K562 (cell line): Measurements from ENCODE around the gene DNAJB14. TPM values are rescaled to one million over a fixed set of nuclear protein-coding genes. Genes with fewer than 3 reads are reported as not detected.

ENCODE experiments used
- ATAC-seq: fragments of 200-7000 bp; cut with Tn5 transposase; 3 replicates; pipeline ENCODE4 v1.9.1; 2020; ENCODE audit warnings: moderate library complexity
- BruUV-seq: library from RNA; stranded (reverse); fragments of 400-500 nt; replicated peaks from 2 replicates; lab custom pipeline; 2021; lab: Mats Ljungman, UMichigan
- CTCF ChIA-PET: fragments of 300-600 bp; formaldehyde crosslinking; extraction: SDS; loops from one replicate; lab custom pipeline; 2021; ENCODE audit warnings: low intra/inter-chr PET ratio; lab: Yijun Ruan, JAX
- POLR2A ChIA-PET: fragments of 300-600, 350-650 bp; sonication (Branson Sonifier 250); formaldehyde crosslinking; extraction: SDS; loops from one replicate; lab custom pipeline; 2021; ENCODE audit warnings: antibody characterized with exemption, inconsistent platforms; lab: Yijun Ruan, JAX
- DNase-seq, 4 experiments: peaks; one replicate each; pipeline versions ENCODE4 v3.0.0 to v3.0.0-alpha.2; 2011 to 2018; ENCODE audit warnings: low spot score in 3 of 4, mixed read lengths in 3 of 4; ENCODE audit errors: extremely low read depth in 1 of 4
- FAIRE-seq: peaks from 2 replicates; lab custom pipeline; 2011; peaks lifted over from hg19 to GRCh38; lab: Jason Lieb, UNC
- H2AFZ ChIP-seq: 2 replicates; pipeline ENCODE4 v1.6.0; 2011; ENCODE audit warnings: low read depth, low read length, control low read depth, inconsistent platforms
- H3K27ac ChIP-seq: fragments of 200-600 bp; 3 replicates; pipeline ENCODE4 v1.8.0; 2011; ENCODE audit warnings: low read depth, mild to moderate bottlenecking, control low read depth, inconsistent platforms, low read length, moderate library complexity, mixed read lengths; ENCODE audit errors: extremely low read depth
- H3K27me3 ChIP-seq, 2 experiments: fragments of 300-600 bp in 1 of 2; 2 replicates in 1 of 2; 3 replicates in 1 of 2; pipeline versions ENCODE4 v1.6.0 to v1.8.0; 2011; ENCODE audit warnings: inconsistent platforms in 2 of 2, low read length in 2 of 2, mild to moderate bottlenecking in 1 of 2, mixed read lengths in 1 of 2, moderate library complexity in 1 of 2; ENCODE audit not compliant: control insufficient read depth in 2 of 2, insufficient read depth in 2 of 2
- H3K36me3 ChIP-seq: fragments of 300-600 bp; 3 replicates; pipeline ENCODE4 v1.8.0; 2011; ENCODE audit warnings: mild to moderate bottlenecking, low read length, inconsistent platforms; ENCODE audit not compliant: control insufficient read depth, insufficient read depth
- H3K4me1 ChIP-seq, 2 experiments: fragments of 200-600 bp in 1 of 2; replicated peaks in 1 of 2; 2 replicates in 1 of 2; 3 replicates in 1 of 2; pipeline versions ENCODE4 v1.5.1 to v1.8.0; 2011; ENCODE audit warnings: inconsistent platforms in 2 of 2, low read length in 2 of 2, mild to moderate bottlenecking in 1 of 2, mixed read lengths in 1 of 2, moderate library complexity in 1 of 2; ENCODE audit not compliant: control insufficient read depth in 2 of 2, insufficient read depth in 2 of 2
- H3K4me2 ChIP-seq: 2 replicates; pipeline ENCODE4 v1.6.1; 2011; ENCODE audit warnings: low read length, control low read depth, inconsistent platforms, mixed read lengths; ENCODE audit not compliant: insufficient read depth
- H3K4me3 ChIP-seq: fragments of 200-600 bp; sonication (generic), shearing (Covaris generic); 2 replicates; pipeline ENCODE4 v1.5.1; 2016; ENCODE audit warnings: control low read depth, inconsistent platforms
- H3K79me2 ChIP-seq: fragments of 200-600 bp; 3 replicates; pipeline ENCODE4 v1.8.0; 2011; ENCODE audit warnings: low read length, inconsistent platforms; ENCODE audit not compliant: control insufficient read depth, insufficient read depth
- H3K9ac ChIP-seq, 2 experiments: 2 replicates each; pipeline versions ENCODE4 v1.6.0 to v1.6.1; 2011; ENCODE audit warnings: low read depth in 2 of 2, low read length in 2 of 2, control low read depth in 1 of 2, inconsistent platforms in 1 of 2, mild to moderate bottlenecking in 1 of 2, mixed read lengths in 1 of 2; ENCODE audit not compliant: insufficient read depth in 1 of 2
- H3K9me1 ChIP-seq: one replicate; pipeline ENCODE4 v1.6.0; 2011; ENCODE audit warnings: inconsistent platforms, mild to moderate bottlenecking, low read length, moderate library complexity; ENCODE audit not compliant: control insufficient read depth, insufficient read depth
- H3K9me3 ChIP-seq: replicated peaks from 2 replicates; pipeline ENCODE4 v1.5.1; 2011; ENCODE audit warnings: low read depth, low read length, inconsistent platforms; ENCODE audit not compliant: control insufficient read depth, insufficient read depth
- H4K20me1 ChIP-seq: replicated peaks from 2 replicates; pipeline ENCODE4 v1.6.1; 2011; ENCODE audit warnings: low read length, inconsistent platforms, mixed read lengths; ENCODE audit not compliant: control insufficient read depth, insufficient read depth
- ARHGAP35 ChIP-seq: fragments of 450-650 bp; IDR thresholded peaks from 2 replicates; pipeline ENCODE4 v1.6.1; 2018; ENCODE audit not compliant: partially characterized antibody
- BHLHE40 ChIP-seq: IDR thresholded peaks from 2 replicates; pipeline ENCODE4 v1.6.1; 2011; ENCODE audit warnings: low read length, improper control_type of control experiment
- ETV6 ChIP-seq, 3 experiments: fragments of 150-350 bp in 1 of 3; sonication (generic) in 1 of 3; formaldehyde crosslinking in 1 of 3; IDR thresholded peaks; 2 replicates each; pipeline versions ENCODE4 v1.6.1 to v1.8.0; 2014 to 2022; ENCODE audit warnings: borderline replicate concordance in 2 of 3, low read depth in 2 of 3, antibody characterized with exemption in 1 of 3, low read length in 1 of 3, mild to moderate bottlenecking in 1 of 3, missing genetic modification reagents in 1 of 3
- HDGF ChIP-seq: fragments of 450-650 bp; IDR thresholded peaks from 2 replicates; pipeline ENCODE4 v1.6.1; 2016
- NCOA1 ChIP-seq: fragments of 450-650 bp; IDR thresholded peaks from 2 replicates; pipeline ENCODE4 v1.6.1; 2016; ENCODE audit warnings: low read depth
- SP2 ChIP-seq: IDR thresholded peaks from 2 replicates; pipeline ENCODE4 v1.6.1; 2011; ENCODE audit warnings: mild to moderate bottlenecking, low read depth, low read length, moderate library complexity; ENCODE audit not compliant: poor library complexity, severe bottlenecking; ENCODE audit errors: extremely low read depth
- ZNF217 ChIP-seq: sonication (generic); formaldehyde crosslinking; IDR thresholded peaks from 2 replicates; pipeline ENCODE4 v1.8.0; 2022; ENCODE audit warnings: mild to moderate bottlenecking, missing genetic modification reagents
- ZNF253 ChIP-seq: fragments of 250-450 bp; sonication (Bioruptor Pico); conservative IDR thresholded peaks from 2 replicates; pipeline ENCODE4 v1.6.1; 2021; ENCODE audit warnings: mild to moderate bottlenecking
- ZNF274 ChIP-seq: IDR thresholded peaks from 2 replicates; pipeline ENCODE4 v1.6.1; 2011; ENCODE audit warnings: low read depth, mild to moderate bottlenecking, low read length, moderate library complexity, borderline replicate concordance
- ZNF583 ChIP-seq: fragments of 250-450 bp; sonication (Bioruptor Pico); IDR thresholded peaks from 2 replicates; pipeline ENCODE4 v1.4.0; 2020
- ZNF717 ChIP-seq: fragments of 250-450 bp; sonication (Bioruptor Pico); IDR thresholded peaks from 2 replicates; pipeline ENCODE4 v1.5.0; 2021
- WGBS: fragments of 100-300 bp; shearing (Covaris generic); methylation state at CpG from one replicate; pipeline ENCODE4 v1.1.6; 2016; ENCODE audit warnings: low coverage, mixed read lengths; ENCODE audit not compliant: insufficient coverage; ENCODE audit errors: missing lambda C conversion rate; 5-methylcytosine and 5-hydroxymethylcytosine counted together
- in situ Hi-C: fragments of 300-500 bp; cut with MboI; formaldehyde crosslinking; loops from 4 replicates; pipeline ENCODE4 v1.15.0; 2018; ENCODE audit warnings: inconsistent platforms, mixed read lengths
- intact Hi-C: fragments of 100-400 bp; cut with micrococcal nuclease; formaldehyde crosslinking; loops from 2 replicates; pipeline ENCODE4 v1.14.2; 2022
- polyA plus RNA-seq, 8 experiments: library from polyadenylated mRNA; depleted of rRNA in 4 of 8; stranded (reverse) in 5 of 8; unstranded in 3 of 8; fragments of >200 nt; fragmentation: Nextera tagmentation in 2 of 8; fragmentation: Illumina TruSeq in 1 of 8; extraction: Ambion mirVana in 2 of 8; extraction: Trizol in 1 of 8; gene quantifications; 2 replicates each; pipeline versions ENCODE4 v1.2.1 to v1.2.3, GENCODE V29; 2011 to 2014; ENCODE audit warnings: inconsistent platforms in 1 of 8, missing spikeins in 1 of 8
- total RNA-seq, 7 experiments: library from RNA; depleted of rRNA in 6 of 7; stranded (reverse); fragments of >200 nt in 6 of 7; fragmentation: Illumina TruSeq in 2 of 7; extraction: Trizol in 2 of 7; gene quantifications; 2 replicates each; pipeline versions ENCODE4 v1.2.1 to v1.2.3, GENCODE V29; 2011 to 2021; ENCODE audit warnings: low replicate concordance in 1 of 7
- TF ChIP-seq, protein P1 (sequence below): fragments of 450-650 bp; IDR thresholded peaks from 2 replicates; pipeline ENCODE4 v1.6.1; 2016; ENCODE audit warnings: borderline replicate concordance
- TF ChIP-seq, protein P2 (sequence below): fragments of 250-450 bp; sonication (Bioruptor Pico); IDR thresholded peaks from 2 replicates; pipeline ENCODE4 v1.9.0; 2021; ENCODE audit warnings: mild to moderate bottlenecking, inconsistent platforms

Gene DNAJB14
- total and polyA plus RNA-seq, 9 of the 15 experiments (the other 6 are each of a cell fraction or from before 2014, with no cell fraction given) = 5.5 to 28.0 (median 12.7) TPM

DNA sequence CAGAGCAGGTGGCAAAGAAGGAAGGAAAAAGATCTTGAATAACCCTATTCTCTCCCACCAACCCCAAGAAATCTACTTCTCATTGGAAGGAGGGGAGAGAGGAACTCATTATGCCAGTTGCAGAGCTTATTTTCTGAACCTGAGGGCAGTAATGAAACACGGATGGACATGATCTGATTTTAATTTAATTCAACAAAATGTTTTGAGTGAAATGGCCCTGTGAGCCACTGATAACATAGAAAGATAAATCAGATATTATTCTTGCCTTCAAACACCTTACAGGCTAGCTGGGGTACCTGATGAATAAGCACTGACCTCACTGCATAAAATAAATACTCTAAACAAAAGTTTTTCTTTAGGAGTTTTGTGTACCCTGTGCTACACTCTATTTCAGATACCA is 99.5 kb downstream of the DNAJB14 start:
- Histone ChIP-seq H3K9ac (no peak overlapping the region), H2AFZ (no peak overlapping the region), H3K79me2 (no peaks in the 10 kb centered on the region), H3K4me1 (peaks cover 0 to 16% of the 10 kb centered on the region in 2 experiments; a peak in 2 of 5 replicates), H4K20me1 (no peaks in the 10 kb centered on the region), H3K9me3 (no peaks in the 10 kb centered on the region), H3K9me1 (no peaks in the 10 kb centered on the region), H3K27ac (no peak overlapping the region), H3K4me2 (no peak overlapping the region), H3K27me3 (no peaks in the 10 kb centered on the region), H3K4me3 (no peak overlapping the region), H3K36me3 (no peaks in the 10 kb centered on the region)
- ChIA-PET POLR2A (no interaction called here), CTCF (no interaction called here)
- BruUV-seq = no TSS peak
- in situ Hi-C loops (no loop called here), intact Hi-C loops (no loop called here)
- ATAC-seq = no peak
- no peak for FAIRE-seq
- DNase-seq = no peak
- WGBS = 5% methylated on average over 1 of the region's 1 CpG
- TF ChIP-seq, protein P1, sequence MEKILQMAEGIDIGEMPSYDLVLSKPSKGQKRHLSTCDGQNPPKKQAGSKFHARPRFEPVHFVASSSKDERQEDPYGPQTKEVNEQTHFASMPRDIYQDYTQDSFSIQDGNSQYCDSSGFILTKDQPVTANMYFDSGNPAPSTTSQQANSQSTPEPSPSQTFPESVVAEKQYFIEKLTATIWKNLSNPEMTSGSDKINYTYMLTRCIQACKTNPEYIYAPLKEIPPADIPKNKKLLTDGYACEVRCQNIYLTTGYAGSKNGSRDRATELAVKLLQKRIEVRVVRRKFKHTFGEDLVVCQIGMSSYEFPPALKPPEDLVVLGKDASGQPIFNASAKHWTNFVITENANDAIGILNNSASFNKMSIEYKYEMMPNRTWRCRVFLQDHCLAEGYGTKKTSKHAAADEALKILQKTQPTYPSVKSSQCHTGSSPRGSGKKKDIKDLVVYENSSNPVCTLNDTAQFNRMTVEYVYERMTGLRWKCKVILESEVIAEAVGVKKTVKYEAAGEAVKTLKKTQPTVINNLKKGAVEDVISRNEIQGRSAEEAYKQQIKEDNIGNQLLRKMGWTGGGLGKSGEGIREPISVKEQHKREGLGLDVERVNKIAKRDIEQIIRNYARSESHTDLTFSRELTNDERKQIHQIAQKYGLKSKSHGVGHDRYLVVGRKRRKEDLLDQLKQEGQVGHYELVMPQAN = no peak
- TF ChIP-seq ZNF253 (no peak), BHLHE40 (no peak), NCOA1 (no peak), ZNF583 (CRISPR knock-in tag) (no peak), SP2 (no peak), ZNF217 (no peak), HDGF (no peak), ARHGAP35 (no peak), ZNF274 (no peak), ZNF717 (no peak), ETV6 (IDR thresholded peaks at IDR 0.05; ENCODE audit: borderline replicate concordance in 1 of 2, low read depth in 2 of 2, low read length in 1 of 2) (no peak), ETV6 (CRISPR knock-in tag; IDR thresholded peaks at IDR 0.05; ENCODE audit: borderline replicate concordance) (no peak)
- TF ChIP-seq, protein P2, sequence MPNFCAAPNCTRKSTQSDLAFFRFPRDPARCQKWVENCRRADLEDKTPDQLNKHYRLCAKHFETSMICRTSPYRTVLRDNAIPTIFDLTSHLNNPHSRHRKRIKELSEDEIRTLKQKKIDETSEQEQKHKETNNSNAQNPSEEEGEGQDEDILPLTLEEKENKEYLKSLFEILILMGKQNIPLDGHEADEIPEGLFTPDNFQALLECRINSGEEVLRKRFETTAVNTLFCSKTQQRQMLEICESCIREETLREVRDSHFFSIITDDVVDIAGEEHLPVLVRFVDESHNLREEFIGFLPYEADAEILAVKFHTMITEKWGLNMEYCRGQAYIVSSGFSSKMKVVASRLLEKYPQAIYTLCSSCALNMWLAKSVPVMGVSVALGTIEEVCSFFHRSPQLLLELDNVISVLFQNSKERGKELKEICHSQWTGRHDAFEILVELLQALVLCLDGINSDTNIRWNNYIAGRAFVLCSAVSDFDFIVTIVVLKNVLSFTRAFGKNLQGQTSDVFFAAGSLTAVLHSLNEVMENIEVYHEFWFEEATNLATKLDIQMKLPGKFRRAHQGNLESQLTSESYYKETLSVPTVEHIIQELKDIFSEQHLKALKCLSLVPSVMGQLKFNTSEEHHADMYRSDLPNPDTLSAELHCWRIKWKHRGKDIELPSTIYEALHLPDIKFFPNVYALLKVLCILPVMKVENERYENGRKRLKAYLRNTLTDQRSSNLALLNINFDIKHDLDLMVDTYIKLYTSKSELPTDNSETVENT (CRISPR knock-in tag) = no peak
